HepG2 (cell line): ENCODE results near the gene MILR1.

ENCODE experiments used
- POGZ ChIP-seq: sonication (generic); formaldehyde crosslinking; IDR thresholded peaks from 2 replicates; pipeline ENCODE4 v1.4.0; 2020; ENCODE audit warnings: mild to moderate bottlenecking, missing genetic modification reagents
- TF ChIP-seq, protein P1 (sequence below): sonication (generic); formaldehyde crosslinking; IDR thresholded peaks from 2 replicates; pipeline ENCODE4 v1.5.0; 2020; ENCODE audit warnings: mild to moderate bottlenecking, missing genetic modification reagents, moderate library complexity

DNA sequence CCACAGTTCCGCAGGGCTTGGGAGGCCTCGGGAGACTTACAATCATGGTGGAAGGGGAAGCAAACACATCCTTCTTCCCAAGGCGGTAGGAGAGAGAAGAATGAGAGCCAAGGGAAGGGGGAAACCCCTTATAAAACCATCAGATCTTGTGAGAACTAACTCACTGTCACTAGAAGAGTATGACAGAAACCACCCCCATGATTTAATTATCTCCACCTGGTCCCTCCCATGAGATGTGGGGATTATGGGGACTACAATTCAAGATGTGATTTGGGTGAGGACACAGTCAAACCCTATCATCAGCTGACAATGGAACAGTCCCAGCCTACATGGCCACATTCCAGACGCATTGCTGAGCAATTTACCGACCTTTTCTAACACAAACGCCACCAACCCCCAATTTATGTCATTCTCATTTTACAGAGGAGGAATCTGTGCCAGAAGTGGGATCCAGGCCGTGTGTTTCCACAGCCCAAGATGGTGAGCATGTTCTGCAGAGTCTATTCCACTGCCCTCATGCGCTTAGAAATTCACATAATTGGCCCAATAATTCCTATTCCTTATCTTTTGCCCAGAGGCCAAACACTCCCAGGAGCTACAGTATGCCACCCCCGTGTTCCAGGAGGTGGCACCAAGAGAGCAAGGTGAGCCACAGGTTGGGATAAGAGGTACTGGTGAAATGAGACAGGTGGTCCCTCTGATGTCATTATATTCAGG is 17.3 kb downstream of the MILR1 start:
- TF ChIP-seq POGZ (CRISPR knock-in tag), result no peak
- TF ChIP-seq, protein P1, sequence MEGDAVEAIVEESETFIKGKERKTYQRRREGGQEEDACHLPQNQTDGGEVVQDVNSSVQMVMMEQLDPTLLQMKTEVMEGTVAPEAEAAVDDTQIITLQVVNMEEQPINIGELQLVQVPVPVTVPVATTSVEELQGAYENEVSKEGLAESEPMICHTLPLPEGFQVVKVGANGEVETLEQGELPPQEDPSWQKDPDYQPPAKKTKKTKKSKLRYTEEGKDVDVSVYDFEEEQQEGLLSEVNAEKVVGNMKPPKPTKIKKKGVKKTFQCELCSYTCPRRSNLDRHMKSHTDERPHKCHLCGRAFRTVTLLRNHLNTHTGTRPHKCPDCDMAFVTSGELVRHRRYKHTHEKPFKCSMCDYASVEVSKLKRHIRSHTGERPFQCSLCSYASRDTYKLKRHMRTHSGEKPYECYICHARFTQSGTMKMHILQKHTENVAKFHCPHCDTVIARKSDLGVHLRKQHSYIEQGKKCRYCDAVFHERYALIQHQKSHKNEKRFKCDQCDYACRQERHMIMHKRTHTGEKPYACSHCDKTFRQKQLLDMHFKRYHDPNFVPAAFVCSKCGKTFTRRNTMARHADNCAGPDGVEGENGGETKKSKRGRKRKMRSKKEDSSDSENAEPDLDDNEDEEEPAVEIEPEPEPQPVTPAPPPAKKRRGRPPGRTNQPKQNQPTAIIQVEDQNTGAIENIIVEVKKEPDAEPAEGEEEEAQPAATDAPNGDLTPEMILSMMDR (CRISPR knock-in tag), result no peak
